NT2/D1 (cell line): ENCODE measurements around the gene IFITM5.

Experiments used
- SUZ12 ChIP-seq: IDR thresholded peaks from 2 replicates; pipeline ENCODE4 v1.6.1; 2011; ENCODE audit not compliant: insufficient read length, insufficient read depth; ENCODE audit errors: extremely low read depth
- YY1 ChIP-seq: IDR thresholded peaks from 2 replicates; pipeline ENCODE4 v1.6.1; 2011; ENCODE audit not compliant: insufficient read length, insufficient read depth

- TF ChIP-seq YY1 = no peak
- no peak for TF ChIP-seq SUZ12
Observed at GRCh38 chr11:250274-250673, 49.1 kb downstream of the IFITM5 start.
